GM12878 (cell line): ENCODE data around the gene TSGA10. TPM values are rescaled to one million over a fixed set of nuclear protein-coding genes. Genes with fewer than 3 reads are reported as not detected.
A peak's percentile ranks its signal among the peaks of the same experiment; 100 is the strongest.

Experiments used
- ATAC-seq: fragments of 200-7000 bp; cut with Tn5 transposase; 3 replicates; pipeline ENCODE4 v1.9.1; 2020; ENCODE audit warnings: mild to moderate bottlenecking, moderate library complexity
- BruUV-seq: library from RNA; stranded (reverse); fragments of 400-500 nt; replicated peaks from 2 replicates; lab custom pipeline; 2021; lab: Mats Ljungman, UMichigan
- CTCF ChIA-PET: fragments of 300-600 bp; sonication (Branson Sonifier 250); formaldehyde crosslinking; extraction: SDS; loops from one replicate; lab custom pipeline; 2021; ENCODE audit warnings: inconsistent platforms; lab: Yijun Ruan, JAX
- POLR2A ChIA-PET: fragments of 350-600 bp; formaldehyde crosslinking; extraction: SDS; loops from one replicate; lab custom pipeline; 2021; ENCODE audit warnings: inconsistent platforms; lab: Charles Lee
- RAD21 ChIA-PET: fragments of 300-600 bp; sonication (Branson Sonifier 250); formaldehyde crosslinking; loops from one replicate; lab custom pipeline; 2023; ENCODE audit warnings: antibody characterized with exemption; ENCODE audit not compliant: unreplicated experiment; lab: Charles Lee
- SMC1A ChIA-PET: fragments of 300-600 bp; sonication (Branson Sonifier 250); formaldehyde crosslinking; loops from one replicate; lab custom pipeline; 2023; ENCODE audit not compliant: unreplicated experiment, uncharacterized antibody; lab: Charles Lee
- DNase-seq: peaks from one replicate; pipeline ENCODE4 v3.0.0-alpha.2; 2011; ENCODE audit warnings: low read depth, low spot score
- FAIRE-seq: peaks from 3 replicates; lab custom pipeline; 2011; peaks lifted over from hg19 to GRCh38; lab: Jason Lieb, UNC
- H2AFZ ChIP-seq: 2 replicates; pipeline ENCODE4 v1.6.0; 2011; ENCODE audit warnings: low read depth, low read length, control low read depth; ENCODE audit not compliant: control insufficient read depth
- H3K27ac ChIP-seq: 2 replicates; pipeline ENCODE4 v1.5.1; 2011; ENCODE audit warnings: control low read depth; ENCODE audit not compliant: control insufficient read depth, insufficient read depth
- H3K27me3 ChIP-seq, 2 experiments: replicated peaks in 1 of 2; 2 replicates each; pipeline versions ENCODE4 v1.6.0 to v1.6.1; 2011; ENCODE audit warnings: low read length in 1 of 2; ENCODE audit not compliant: control insufficient read depth in 2 of 2, insufficient read depth in 2 of 2
- H3K36me3 ChIP-seq, 2 experiments: 2 replicates each; pipeline ENCODE4 v1.5.1; 2011; ENCODE audit warnings: low read length in 1 of 2; ENCODE audit not compliant: control insufficient read depth in 2 of 2, insufficient read depth in 2 of 2
- H3K4me1 ChIP-seq: 2 replicates; pipeline ENCODE4 v1.6.1; 2011; ENCODE audit warnings: mild to moderate bottlenecking, low read length, moderate library complexity, mixed read lengths; ENCODE audit not compliant: control insufficient read depth, insufficient read depth
- H3K4me2 ChIP-seq: 2 replicates; pipeline ENCODE4 v1.6.0; 2011; ENCODE audit warnings: control low read depth; ENCODE audit not compliant: control insufficient read depth, insufficient read depth
- H3K4me3 ChIP-seq: fragments of 200-600 bp; sonication (generic); 2 replicates; pipeline ENCODE4 v1.5.1; 2016
- H3K79me2 ChIP-seq: 2 replicates; pipeline ENCODE4 v1.6.0; 2011; ENCODE audit warnings: low read length; ENCODE audit not compliant: control insufficient read depth, insufficient read depth
- H3K9ac ChIP-seq: 2 replicates; pipeline ENCODE4 v1.8.0; 2011; ENCODE audit warnings: low read length, control low read depth, mixed read lengths; ENCODE audit not compliant: control insufficient read depth, insufficient read depth
- H3K9me3 ChIP-seq: replicated peaks from 3 replicates; pipeline ENCODE4 v1.5.1; 2011; ENCODE audit warnings: mild to moderate bottlenecking, low read length; ENCODE audit not compliant: control insufficient read depth, insufficient read depth
- H4K20me1 ChIP-seq: 2 replicates; pipeline ENCODE4 v1.6.0; 2011; ENCODE audit not compliant: control insufficient read depth, insufficient read depth
- BRCA1 ChIP-seq: IDR thresholded peaks from 2 replicates; pipeline ENCODE4 v1.6.1; 2011; ENCODE audit warnings: low read depth, low read length, improper control_type of control experiment
- HDAC2 ChIP-seq: fragments of 200-600 bp; sonication (generic); IDR thresholded peaks from 2 replicates; pipeline ENCODE4 v1.6.1; 2017
- IKZF2 ChIP-seq, 2 experiments: fragments of 450-650 bp; IDR thresholded peaks; 2 replicates each; pipeline ENCODE4 v1.6.1; 2017; ENCODE audit warnings: mild to moderate bottlenecking in 2 of 2, moderate library complexity in 2 of 2
- KLF5 ChIP-seq: fragments of 450-650 bp; IDR thresholded peaks from 2 replicates; pipeline ENCODE4 v1.6.1; 2014; ENCODE audit warnings: mild to moderate bottlenecking; ENCODE audit not compliant: partially characterized antibody
- NBN ChIP-seq: fragments of 450-650 bp; IDR thresholded peaks from 2 replicates; pipeline ENCODE4 v1.6.1; 2016
- POLR2AphosphoS5 ChIP-seq: IDR thresholded peaks from 2 replicates; pipeline ENCODE4 v1.6.1; 2011; ENCODE audit warnings: mild to moderate bottlenecking, low read length, inconsistent platforms
- RAD21 ChIP-seq: IDR thresholded peaks from 2 replicates; pipeline ENCODE4 v1.6.1; 2011; ENCODE audit warnings: mild to moderate bottlenecking, low read depth, low read length, moderate library complexity; ENCODE audit not compliant: insufficient read depth
- RUNX3 ChIP-seq: IDR thresholded peaks from 2 replicates; pipeline ENCODE4 v1.6.1; 2012; ENCODE audit warnings: low read length, inconsistent platforms
- SMARCA5 ChIP-seq: fragments of 450-650 bp; IDR thresholded peaks from 2 replicates; pipeline ENCODE4 v1.6.1; 2017; ENCODE audit warnings: mild to moderate bottlenecking
- SMC3 ChIP-seq: IDR thresholded peaks from 2 replicates; pipeline ENCODE4 v1.6.1; 2011; ENCODE audit warnings: low read length, improper control_type of control experiment, borderline replicate concordance
- SPI1 ChIP-seq: IDR thresholded peaks from 2 replicates; pipeline ENCODE4 v1.6.1; 2011; ENCODE audit warnings: low read depth, mild to moderate bottlenecking, low read length, moderate library complexity, borderline replicate concordance; ENCODE audit not compliant: insufficient read depth
- SUPT20H ChIP-seq: IDR thresholded peaks from 2 replicates; pipeline ENCODE4 v1.6.1; 2011; ENCODE audit warnings: low read depth, mild to moderate bottlenecking, low read length, moderate library complexity, borderline replicate concordance; ENCODE audit not compliant: control insufficient read depth
- TAF1 ChIP-seq: IDR thresholded peaks from 2 replicates; pipeline ENCODE4 v1.6.1; 2011; ENCODE audit warnings: mild to moderate bottlenecking, low read depth, low read length, borderline replicate concordance
- YBX1 ChIP-seq: fragments of 450-650 bp; IDR thresholded peaks from 2 replicates; pipeline ENCODE4 v1.6.1; 2016; ENCODE audit warnings: antibody characterized with exemption
- WGBS: methylation state at CpG from one replicate; pipeline ENCODE4 v1.1.6; 2016; ENCODE audit warnings: low lambda C conversion rate; ENCODE audit not compliant: insufficient replicate concordance, insufficient coverage; ENCODE audit errors: missing lambda C conversion rate; 5-methylcytosine and 5-hydroxymethylcytosine counted together
- in situ Hi-C: fragments of 300-500 bp; cut with MboI; formaldehyde crosslinking; loops from 9 replicates; pipeline ENCODE4 v1.14.3; 2018; ENCODE audit warnings: mixed read lengths
- intact Hi-C: fragments of 100-400 bp; cut with micrococcal nuclease; formaldehyde crosslinking; loops from one replicate; pipeline ENCODE4 v1.14.2; 2022; ENCODE audit not compliant: unreplicated experiment
- polyA plus RNA-seq, 11 experiments: library from polyadenylated mRNA; depleted of rRNA in 4 of 11; unstranded in 6 of 11; stranded (reverse) in 5 of 11; fragments of >200 nt; fragmentation: Nextera tagmentation in 4 of 11; fragmentation: Illumina TruSeq in 1 of 11; extraction: Ambion mirVana in 4 of 11; extraction: Trizol in 1 of 11; gene quantifications; 1 replicate in 1 of 11; 2 replicates in 10 of 11; pipeline versions ENCODE4 v1.2.1 to v1.2.3, GENCODE V29; 2011 to 2016; ENCODE audit warnings: inconsistent platforms in 2 of 11, missing spikeins in 2 of 11, low read depth in 1 of 11
- total RNA-seq, 4 experiments: library from RNA; depleted of rRNA in 3 of 4; stranded (reverse); fragments of >200 nt in 3 of 4; fragmentation: Illumina TruSeq in 1 of 4; extraction: Trizol in 1 of 4; gene quantifications; 2 replicates each; pipeline versions ENCODE4 v1.2.1 to v1.2.3, GENCODE V29; 2013 to 2021
- TF ChIP-seq, protein P1 (sequence below), 3 experiments: IDR thresholded peaks in 2 of 3; conservative IDR thresholded peaks in 1 of 3; 2 replicates each; pipeline ENCODE4 v1.5.1; 2011; ENCODE audit warnings: low read depth in 3 of 3, low read length in 3 of 3, mild to moderate bottlenecking in 3 of 3, control low read depth in 2 of 3, moderate library complexity in 2 of 3, inconsistent platforms in 1 of 3, mixed read lengths in 1 of 3; ENCODE audit not compliant: control insufficient read depth in 2 of 3, insufficient read depth in 1 of 3; ENCODE audit errors: extremely low read depth in 1 of 3
- TF ChIP-seq, protein P2 (sequence below): IDR thresholded peaks from 2 replicates; pipeline ENCODE4 v1.6.1; 2012; ENCODE audit warnings: low read depth, low read length, improper control_type of control experiment

Gene TSGA10
- total and polyA plus RNA-seq, 10 of the 15 experiments (the other 5 are each of a cell fraction or from before 2014, with no cell fraction given) = 5.3 to 13.5 (median 8.6) TPM

DNA sequence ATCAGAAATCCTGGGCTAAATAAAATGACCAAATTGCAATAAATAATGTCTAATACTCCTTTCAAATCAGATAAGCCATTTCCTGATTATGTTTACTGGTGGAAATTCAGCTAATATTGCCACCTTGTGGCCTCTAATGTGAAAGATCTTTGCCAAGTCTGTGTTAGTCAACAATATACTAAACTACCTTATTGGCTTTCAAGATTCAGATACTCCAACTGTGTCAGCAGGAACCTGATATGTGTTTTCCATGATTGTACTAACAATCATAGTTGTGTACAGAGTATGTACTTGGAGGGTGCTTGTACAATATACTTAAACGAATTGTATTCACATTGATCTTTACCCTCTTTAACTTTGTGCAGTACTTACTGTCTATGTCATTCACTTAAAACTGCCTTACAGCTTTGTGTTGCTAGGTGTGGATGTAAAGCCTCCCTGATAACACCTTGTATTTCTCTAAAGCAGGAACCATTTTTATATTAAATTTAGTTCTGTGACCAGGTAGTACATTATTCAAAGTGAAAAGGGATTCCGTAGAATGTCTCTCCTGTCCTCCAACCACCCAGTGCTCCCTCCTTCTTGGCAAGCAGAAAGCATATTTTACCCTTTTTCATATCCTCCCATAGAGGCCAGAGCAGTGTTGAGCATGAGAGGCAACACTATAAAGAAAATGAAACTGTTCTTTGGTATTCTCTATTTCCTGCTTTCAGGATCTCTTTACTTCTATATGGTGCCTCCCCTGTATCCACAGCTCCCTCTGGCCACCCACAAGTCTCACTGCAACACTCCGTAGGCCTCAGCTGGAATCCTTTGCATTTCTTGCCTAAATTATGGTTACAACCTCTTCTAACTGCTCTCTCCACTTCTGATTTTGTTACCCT is 88.4 kb downstream of the TSGA10 start:
- 28% methylated on average over 3 of the region's 3 CpGs for WGBS
- 0 out of 2 replicates have a peak overlapping the region, but pooled peaks have one; percentile 21 for H3K4me3 ChIP-seq
- H3K9me3 ChIP-seq = no peaks in the 10 kb centered on the region
- FAIRE-seq (peak; percentile 94), DNase-seq (peak; percentile 64), ATAC-seq (peak; percentile 98)
- peak overlapping the region; percentile 70 for H2AFZ ChIP-seq
- ChIA-PET SMC1A (interaction anchor here (0.7 to 3.9 kb wide), 17 partner anchors 13 to 464 kb away, joined by 3 to 32 read pairs (median 3); partner anchors contain the start of gene TXNDC9), RAD21 (interaction anchor here (0.6 to 4.7 kb wide), 10 partner anchors 10 to 1475 kb away, joined by 3 to 35 read pairs (median 3); no protein-coding TSS in a partner anchor), CTCF (interaction anchor here (0.6 to 3.1 kb wide), 21 partner anchors 11 to 654 kb away, joined by 3 to 35 read pairs (median 3); no protein-coding TSS in a partner anchor), POLR2A (interaction anchor here (0.6 kb wide), 1 partner anchor 384 kb away, joined by 5 read pairs; no protein-coding TSS in a partner anchor)
- no peaks in the 10 kb centered on the region for H3K27me3 ChIP-seq
- H4K20me1 ChIP-seq = no peaks in the 10 kb centered on the region
- H3K9ac ChIP-seq = no peak overlapping the region
- no peaks in the 10 kb centered on the region for H3K36me3 ChIP-seq
- H3K79me2 ChIP-seq = no peaks in the 10 kb centered on the region
- peak overlapping the region; percentile 69 for H3K27ac ChIP-seq
- no TSS peak for BruUV-seq
- intact Hi-C loops (loop anchor here (1.0 to 10.0 kb wide), 4 partner anchors 114 to 482 kb away; partner anchors contain the start of genes MITD1 and MRPL30), in situ Hi-C loops (loop anchor here (5.0 to 25.0 kb wide), 3 partner anchors 51 to 654 kb away; no protein-coding TSS in a partner anchor)
- peaks cover 10% of the 10 kb centered on the region; the same call in 1 of the 2 replicates for H3K4me1 ChIP-seq
- peak overlapping the region; percentile 73 for H3K4me2 ChIP-seq
- TF ChIP-seq SUPT20H (no peak), SPI1 (no peak), BRCA1 (no peak), RUNX3 (peak; percentile 58), HDAC2 (no peak), IKZF2 (IDR thresholded peaks at IDR 0.05) (peak; percentile 47 to 60; a peak in 3 of 4 replicates), RAD21 (peak; percentile 83), SMC3 (peak; percentile 44; the same call in 1 of the 2 replicates), POLR2AphosphoS5 (0 out of 2 replicates have a peak, but pooled peaks have one; percentile 34), NBN (0 out of 2 replicates have a peak, but pooled peaks have one; percentile 23), YBX1 (no peak), SMARCA5 (0 out of 2 replicates have a peak, but pooled peaks have one; percentile 41), TAF1 (0 out of 2 replicates have a peak, but pooled peaks have one; percentile 21), KLF5 (no peak)
- TF ChIP-seq, protein P1, sequence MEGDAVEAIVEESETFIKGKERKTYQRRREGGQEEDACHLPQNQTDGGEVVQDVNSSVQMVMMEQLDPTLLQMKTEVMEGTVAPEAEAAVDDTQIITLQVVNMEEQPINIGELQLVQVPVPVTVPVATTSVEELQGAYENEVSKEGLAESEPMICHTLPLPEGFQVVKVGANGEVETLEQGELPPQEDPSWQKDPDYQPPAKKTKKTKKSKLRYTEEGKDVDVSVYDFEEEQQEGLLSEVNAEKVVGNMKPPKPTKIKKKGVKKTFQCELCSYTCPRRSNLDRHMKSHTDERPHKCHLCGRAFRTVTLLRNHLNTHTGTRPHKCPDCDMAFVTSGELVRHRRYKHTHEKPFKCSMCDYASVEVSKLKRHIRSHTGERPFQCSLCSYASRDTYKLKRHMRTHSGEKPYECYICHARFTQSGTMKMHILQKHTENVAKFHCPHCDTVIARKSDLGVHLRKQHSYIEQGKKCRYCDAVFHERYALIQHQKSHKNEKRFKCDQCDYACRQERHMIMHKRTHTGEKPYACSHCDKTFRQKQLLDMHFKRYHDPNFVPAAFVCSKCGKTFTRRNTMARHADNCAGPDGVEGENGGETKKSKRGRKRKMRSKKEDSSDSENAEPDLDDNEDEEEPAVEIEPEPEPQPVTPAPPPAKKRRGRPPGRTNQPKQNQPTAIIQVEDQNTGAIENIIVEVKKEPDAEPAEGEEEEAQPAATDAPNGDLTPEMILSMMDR (IDR thresholded peaks at IDR 0.05 in 2 of 3, conservative IDR thresholded peaks at IDR 0.05 in 1 of 3; ENCODE audit: control insufficient read depth in 2 of 3, extremely low read depth in 1 of 3, insufficient read depth in 1 of 3, low read depth in 3 of 3, low read length in 3 of 3) = peak; percentile 51 to 68 (median 61); a peak in 5 of 6 replicates
- TF ChIP-seq, protein P2, sequence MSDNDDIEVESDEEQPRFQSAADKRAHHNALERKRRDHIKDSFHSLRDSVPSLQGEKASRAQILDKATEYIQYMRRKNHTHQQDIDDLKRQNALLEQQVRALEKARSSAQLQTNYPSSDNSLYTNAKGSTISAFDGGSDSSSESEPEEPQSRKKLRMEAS = no peak
